AG04450 (cell line): ENCODE measurements around the gene TBC1D3L. TPM values are rescaled to one million over a fixed set of nuclear protein-coding genes. Genes with fewer than 3 reads are reported as not detected.
"Not testable (repeated sequence)": the region's sequence is repeated elsewhere in the genome, so short reads cannot be mapped to it uniquely, and the experiment has no call there.

Source experiments
- CTCF ChIA-PET: fragments of 300-600, 350-600 bp; formaldehyde crosslinking; extraction: SDS; loops from one replicate; lab custom pipeline; 2022; ENCODE audit warnings: antibody characterized with exemption, inconsistent platforms; lab: Charles Lee
- POLR2A ChIA-PET: fragments of 350-600 bp; formaldehyde crosslinking; extraction: SDS; loops from one replicate; lab custom pipeline; 2021; ENCODE audit warnings: antibody characterized with exemption, inconsistent platforms; lab: Yijun Ruan, JAX
- DNase-seq: peaks from one replicate; pipeline ENCODE4 v3.0.0-alpha.2; 2011; ENCODE audit warnings: low read depth, low spot score
- H3K27ac ChIP-seq: one replicate; pipeline ENCODE4 v1.5.1; 2012; ENCODE audit warnings: low read depth, low read length, control low read depth
- H3K27me3 ChIP-seq: one replicate; pipeline ENCODE4 v1.6.0; 2012; ENCODE audit warnings: low read length; ENCODE audit not compliant: control insufficient read depth, insufficient read depth
- H3K4me3 ChIP-seq: 2 replicates; pipeline ENCODE4 v1.5.1; 2011; ENCODE audit warnings: mild to moderate bottlenecking, low read depth, low read length, control low read depth
- H3K9me3 ChIP-seq: 2 replicates; pipeline ENCODE4 v1.5.1; 2012; ENCODE audit warnings: low read length; ENCODE audit not compliant: control insufficient read depth, insufficient read depth
- polyA minus RNA-seq: library from RNA; depleted of rRNA, polyadenylated mRNA; stranded (reverse); fragments of >200 nt; gene quantifications from 2 replicates; pipeline ENCODE4 v1.2.3, GENCODE V29; 2011; rRNA and poly(A)+ RNA removed
- polyA plus RNA-seq: library from polyadenylated mRNA; depleted of rRNA; stranded (reverse); fragments of >200 nt; gene quantifications from 2 replicates; pipeline ENCODE4 v1.2.3, GENCODE V29; 2011; rRNA removed
- small RNA-seq: library from RNA; depleted of rRNA; stranded (forward); fragments of <200 nt; gene quantifications from one replicate; pipeline ENCODE3, GENCODE V24; 2012; ENCODE audit warnings: low read depth; ENCODE audit not compliant: insufficient read length

The TBC1D3L gene
- polyA plus RNA-seq (3.6 and 4.8 TPM in 2 replicates), polyA minus RNA-seq (0.74 and 1.4 TPM in 2 replicates)

DNA sequence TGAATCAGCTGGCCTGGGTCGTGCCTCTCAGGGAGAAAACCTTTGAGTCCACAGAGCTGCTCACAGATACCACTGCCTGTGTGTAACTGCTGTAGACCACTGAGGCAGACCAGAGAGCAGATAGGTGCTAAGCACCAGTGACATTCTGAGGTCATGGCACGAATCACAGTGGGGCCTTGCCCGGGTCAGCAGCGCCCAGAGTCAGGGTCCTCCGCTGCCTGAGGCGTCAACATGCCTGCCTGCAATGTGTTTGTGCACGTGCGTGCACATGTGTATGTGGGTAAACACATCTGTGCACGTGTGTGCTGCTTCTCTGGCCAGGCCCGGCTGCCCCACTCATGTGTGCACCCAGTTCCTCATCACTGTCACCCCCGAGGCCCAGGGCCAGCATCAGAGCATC is at the start of gene TBC1D3L:
TSS of gene TBC1D3L (minus strand) at position 101 of the 400 bp plus-strand sequence. CDS start 1,540 bp downstream, outside the sequence.
- H3K4me3 ChIP-seq, H3K9me3 ChIP-seq, H3K27me3 ChIP-seq, POLR2A ChIA-PET, DNase-seq, H3K27ac ChIP-seq, CTCF ChIA-PET: not testable (repeated sequence)

DNA sequence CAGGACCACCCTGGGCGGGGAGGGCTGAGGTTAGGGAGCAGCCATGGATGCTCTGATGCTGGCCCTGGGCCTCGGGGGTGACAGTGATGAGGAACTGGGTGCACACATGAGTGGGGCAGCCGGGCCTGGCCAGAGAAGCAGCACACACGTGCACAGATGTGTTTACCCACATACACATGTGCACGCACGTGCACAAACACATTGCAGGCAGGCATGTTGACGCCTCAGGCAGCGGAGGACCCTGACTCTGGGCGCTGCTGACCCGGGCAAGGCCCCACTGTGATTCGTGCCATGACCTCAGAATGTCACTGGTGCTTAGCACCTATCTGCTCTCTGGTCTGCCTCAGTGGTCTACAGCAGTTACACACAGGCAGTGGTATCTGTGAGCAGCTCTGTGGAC is 14.8 kb upstream of the TBC1D3L start, which contains the start of gene TBC1D3D:
TSS of gene TBC1D3D (plus strand) at position 301 of the 400 bp plus-strand sequence. CDS start 1,585 bp downstream, outside the sequence.
- CTCF ChIA-PET, POLR2A ChIA-PET, H3K4me3 ChIP-seq, DNase-seq, H3K27me3 ChIP-seq, H3K27ac ChIP-seq, H3K9me3 ChIP-seq: not testable (repeated sequence)

Small RNA genes lying within 50 kb of the gene (small RNA-seq; reads per million reads assigned to genes)
- not detected for gene RF00001

Other genes with a start within 250 kb of the TBC1D3L start
- gene HNF1B, start 244.0 kb downstream of the TBC1D3L start, polyA plus RNA-seq, result not detected in 2 replicates
- gene TBC1D3K, start 64.6 kb downstream of the TBC1D3L start, polyA plus RNA-seq, result not detected in 2 replicates
- gene TBC1D3D, start 14.9 kb upstream of the TBC1D3L start, polyA plus RNA-seq, result 3.6 TPM in 2 replicates
- gene TBC1D3C, start 79.6 kb upstream of the TBC1D3L start, polyA plus RNA-seq, result not detected in 2 replicates
- gene TBC1D3E, start 138.9 kb upstream of the TBC1D3L start, polyA plus RNA-seq, result not detected in 2 replicates
- not detected in 2 replicates for gene TBC1D3, start 203.5 kb upstream of the TBC1D3L start, polyA plus RNA-seq